ENCODE data around the gene CD151.

Gene CD151

GRCh38 chr11:797296-798092 is 35.3 kb upstream of the CD151 start:
- DNase-seq (ENCODE audit: low spot score) (peak; percentile 60), FAIRE-seq (no peak)

DNA sequence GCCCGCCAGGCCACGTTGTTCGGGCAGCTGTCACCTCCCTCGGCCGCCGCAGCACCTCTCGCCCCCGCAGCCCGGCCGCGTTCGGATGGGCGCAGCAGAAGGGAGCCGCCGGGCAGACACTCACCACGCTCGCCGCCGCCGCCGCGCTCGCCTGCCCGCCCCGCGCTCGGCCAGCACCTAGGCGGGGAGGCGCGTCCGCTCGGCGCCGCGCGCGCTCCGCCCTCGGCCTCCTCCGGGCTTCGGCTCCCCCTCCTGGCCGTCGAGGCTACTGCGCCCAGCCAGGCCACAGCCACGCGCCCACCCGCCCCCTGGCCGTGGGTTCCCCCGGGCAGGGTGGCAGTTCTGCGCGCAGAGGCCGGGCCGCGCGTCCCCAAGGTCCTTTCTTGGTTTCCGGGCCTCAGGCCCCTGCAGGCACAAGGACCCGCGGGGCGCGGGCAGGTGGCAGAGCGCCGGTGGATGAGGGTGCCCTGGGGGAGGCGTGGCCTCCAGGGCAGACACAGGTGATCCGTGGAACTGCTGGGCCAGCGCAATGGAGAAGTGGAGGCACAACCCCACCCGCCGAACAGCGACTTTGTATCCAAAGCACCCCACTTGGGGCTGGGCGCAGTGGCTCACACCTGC is 34.5 kb upstream of the CD151 start, which contains the start of gene SLC25A22:
TSS of gene SLC25A22 (minus strand) at position 189 of the 621 bp plus-strand sequence. CDS start 3,275 bp downstream, outside the sequence.
- DNase-seq (ENCODE audit: low spot score): peak; percentile 41
- no peak for FAIRE-seq

DNA sequence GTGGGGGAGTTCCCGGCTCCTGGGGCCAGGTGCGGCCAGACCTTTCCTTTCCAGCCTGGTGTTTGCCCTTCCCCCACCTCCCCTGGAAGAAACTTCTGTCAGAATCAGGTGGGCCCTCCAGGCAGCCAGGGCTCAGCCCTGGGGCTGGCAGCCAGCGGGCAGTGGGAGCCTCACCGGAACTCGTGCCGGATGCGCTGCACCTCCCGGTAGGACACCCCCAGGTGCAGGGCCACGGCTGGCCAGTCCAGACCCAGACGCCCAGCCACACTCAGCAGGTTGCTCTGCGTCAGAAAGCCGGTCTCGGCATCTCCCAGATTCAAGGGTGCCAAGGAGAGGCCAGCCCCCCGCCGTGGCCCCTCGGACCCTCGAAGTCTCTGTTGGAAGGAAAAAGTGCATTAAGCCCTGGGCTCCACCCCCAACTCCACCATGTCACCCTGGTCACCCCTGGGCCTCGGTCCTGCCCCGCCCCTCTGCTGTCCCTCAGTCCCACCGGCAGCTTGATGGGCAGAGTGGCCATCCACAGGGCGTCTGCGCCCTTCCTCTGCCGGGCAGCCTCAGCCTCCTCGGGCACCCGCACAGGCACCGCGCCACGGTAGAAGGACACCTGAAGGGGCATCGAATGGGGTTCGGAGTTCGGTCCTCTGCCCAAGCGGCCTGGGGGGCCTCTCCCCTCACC is 33.0 kb upstream of the CD151 start:
- no peak for FAIRE-seq
- DNase-seq (ENCODE audit: low spot score): no peak

GRCh38 chr11:800473-800872 is 32.3 kb upstream of the CD151 start:
- FAIRE-seq: no peak

DNA sequence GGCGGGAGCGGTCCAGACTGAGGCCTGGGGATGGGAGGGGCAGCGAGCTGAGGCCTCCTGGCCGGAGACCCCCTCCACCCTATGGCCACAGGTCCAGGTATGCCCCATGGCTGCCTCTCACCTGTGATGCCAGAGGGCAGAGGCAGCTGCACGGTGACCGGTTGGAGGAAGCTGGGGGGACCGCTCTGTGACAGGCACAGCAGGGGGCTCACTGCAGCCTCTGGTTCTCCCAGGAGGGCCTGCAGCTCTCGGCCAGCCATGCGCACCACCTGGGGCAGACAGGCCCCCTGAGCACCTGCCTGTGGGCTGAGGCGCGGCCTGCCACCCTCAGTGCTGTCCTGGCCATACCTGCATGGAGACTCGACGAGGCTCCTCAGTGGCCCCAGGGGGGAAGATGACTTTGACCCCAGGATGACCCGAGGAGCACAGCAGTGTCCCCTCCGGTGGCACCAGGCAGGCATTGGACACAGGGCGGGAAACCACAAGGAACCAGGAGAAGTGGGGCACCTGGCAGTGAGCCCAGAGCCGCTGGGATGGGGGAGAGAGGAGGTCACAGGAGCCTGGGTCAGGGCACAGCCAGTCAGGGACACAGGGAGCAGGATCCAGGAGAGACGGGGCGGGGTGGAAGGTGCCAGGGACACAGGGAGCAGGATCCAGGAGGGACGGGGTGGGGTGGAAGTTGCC is 31.5 kb upstream of the CD151 start:
- FAIRE-seq (no peak), DNase-seq (ENCODE audit: low spot score) (no peak)

More at GRCh38 chr11:800473-800872, 32.3 kb upstream of the CD151 start:
- DNase-seq (ENCODE audit: low spot score): no peak

- FAIRE-seq: no peak
These were observed 30.6 kb upstream of the CD151 start for GRCh38 chr11:802018-802617.

GRCh38 chr11:802693-803466 is 29.9 kb upstream of the CD151 start:
- no peak for DNase-seq (ENCODE audit: low spot score)
- FAIRE-seq: no peak

More at GRCh38 chr11:802018-802617, 30.6 kb upstream of the CD151 start:
- DNase-seq (ENCODE audit: low spot score): no peak

DNA sequence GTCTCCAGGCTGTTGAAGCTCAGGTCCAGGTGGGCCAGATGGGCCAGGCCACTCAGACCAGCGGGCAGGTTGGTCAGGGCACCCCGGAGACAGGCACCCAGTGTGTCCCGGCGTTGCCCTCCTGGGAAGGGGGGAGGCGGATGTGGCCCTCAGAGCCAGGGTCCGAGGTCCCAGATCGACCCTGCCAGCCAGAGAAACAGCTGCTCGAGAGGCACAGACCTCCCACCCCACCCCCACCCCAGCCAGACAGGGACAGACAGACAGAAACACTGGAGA is 29.3 kb upstream of the CD151 start:
- DNase-seq (ENCODE audit: low spot score): no peak
- FAIRE-seq: no peak

GRCh38 chr11:803770-804598 is 28.8 kb upstream of the CD151 start:
- DNase-seq (ENCODE audit: low spot score) (no peak), FAIRE-seq (no peak)

DNA sequence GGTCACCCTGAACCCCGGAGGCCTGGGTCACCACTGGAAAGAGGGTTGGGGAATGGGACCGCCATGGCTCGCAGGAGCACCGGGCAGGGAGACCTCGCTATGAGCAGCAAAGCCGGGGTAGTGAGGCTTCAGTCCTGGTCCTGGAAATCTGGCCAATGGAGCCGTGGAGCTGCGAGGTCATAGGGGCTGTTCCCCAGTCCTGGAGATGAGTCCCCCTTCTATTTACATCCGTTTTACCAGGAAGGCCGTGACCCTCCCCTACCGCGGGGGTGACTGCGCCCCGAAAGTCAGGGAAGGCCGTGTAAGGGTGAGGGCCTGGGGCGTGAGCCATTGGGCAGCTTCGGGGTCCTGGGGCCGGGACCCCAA is 28.2 kb upstream of the CD151 start:
- DNase-seq (ENCODE audit: low spot score): no peak
- FAIRE-seq: no peak

DNA sequence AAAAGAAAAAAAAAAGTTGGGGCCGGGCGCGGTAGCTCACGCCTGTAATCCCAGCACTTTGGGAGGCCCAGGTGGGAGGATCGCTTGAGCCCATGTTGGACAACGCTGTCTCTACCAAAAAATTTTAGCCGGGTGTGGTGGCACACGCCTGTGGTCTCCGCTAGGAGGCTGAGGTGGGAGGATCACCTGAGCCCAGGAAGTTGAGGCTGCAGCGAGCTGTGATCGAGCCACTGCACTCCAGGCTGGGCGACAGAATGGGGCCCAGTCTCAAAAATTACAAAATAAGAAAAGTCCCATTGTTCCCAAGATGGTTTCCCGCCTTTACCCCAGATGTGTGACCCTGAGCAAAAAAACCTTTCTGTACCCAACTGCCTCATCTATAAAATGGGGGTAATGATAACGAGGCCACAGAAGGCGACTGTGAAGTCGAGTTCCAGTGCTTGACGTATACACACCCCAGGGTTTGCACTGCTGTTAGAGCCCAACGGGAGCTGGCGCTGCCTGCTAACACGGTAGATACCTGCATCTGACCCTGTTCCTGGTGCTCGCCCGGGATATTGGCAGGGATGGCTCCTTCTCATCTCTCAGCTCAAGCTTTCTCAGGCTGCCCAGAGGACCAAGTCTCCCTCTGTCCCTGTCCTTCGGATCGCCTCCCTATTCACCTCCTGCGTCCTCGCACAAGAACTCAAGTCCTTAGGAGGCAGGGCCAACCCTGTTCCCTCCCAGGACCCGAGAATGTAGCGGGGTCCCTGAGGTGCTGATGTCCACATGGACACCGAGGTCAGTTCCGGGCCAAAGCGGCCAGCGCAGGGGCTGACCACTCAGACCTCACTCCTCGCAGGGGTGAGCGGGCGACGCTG is 24.1 kb upstream of the CD151 start:
- DNase-seq (ENCODE audit: low spot score) (peak; percentile 70), FAIRE-seq (no peak)

GRCh38 chr11:809287-810039 is 23.3 kb upstream of the CD151 start, which contains the start of gene RPLP2:
TSS of gene RPLP2 (plus strand) at chr11:809967. CDS start at chr11:810235, 268 bp downstream.
- FAIRE-seq (no peak), DNase-seq (ENCODE audit: low spot score) (peak; percentile 86)

DNA sequence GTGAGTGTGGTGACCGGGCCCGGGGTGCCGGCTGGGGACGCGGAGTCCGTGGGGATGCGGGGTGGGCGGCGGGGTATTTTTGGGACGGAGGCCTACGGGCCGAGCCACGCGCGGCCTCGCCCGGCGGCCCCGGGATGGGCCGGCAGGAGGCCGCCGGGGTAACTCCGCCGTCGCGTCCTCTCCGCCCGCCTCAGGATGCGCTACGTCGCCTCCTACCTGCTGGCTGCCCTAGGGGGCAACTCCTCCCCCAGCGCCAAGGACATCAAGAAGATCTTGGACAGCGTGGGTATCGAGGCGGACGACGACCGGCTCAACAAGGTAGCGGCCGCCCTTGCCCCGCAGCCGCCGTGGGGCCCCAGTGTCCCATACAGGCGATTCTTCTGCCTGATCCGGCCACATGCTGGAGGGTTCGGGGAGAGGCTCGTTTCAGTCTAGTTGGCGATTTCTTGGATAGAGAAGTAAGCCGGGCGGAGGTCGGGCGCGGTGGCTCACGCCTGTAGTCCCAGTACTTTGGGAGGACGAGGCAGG is 22.6 kb upstream of the CD151 start:
- FAIRE-seq (no peak), DNase-seq (ENCODE audit: low spot score) (no peak)

GRCh38 chr11:811446-812245 is 21.1 kb upstream of the CD151 start:
- DNase-seq (ENCODE audit: low spot score) (no peak), FAIRE-seq (no peak)

DNA sequence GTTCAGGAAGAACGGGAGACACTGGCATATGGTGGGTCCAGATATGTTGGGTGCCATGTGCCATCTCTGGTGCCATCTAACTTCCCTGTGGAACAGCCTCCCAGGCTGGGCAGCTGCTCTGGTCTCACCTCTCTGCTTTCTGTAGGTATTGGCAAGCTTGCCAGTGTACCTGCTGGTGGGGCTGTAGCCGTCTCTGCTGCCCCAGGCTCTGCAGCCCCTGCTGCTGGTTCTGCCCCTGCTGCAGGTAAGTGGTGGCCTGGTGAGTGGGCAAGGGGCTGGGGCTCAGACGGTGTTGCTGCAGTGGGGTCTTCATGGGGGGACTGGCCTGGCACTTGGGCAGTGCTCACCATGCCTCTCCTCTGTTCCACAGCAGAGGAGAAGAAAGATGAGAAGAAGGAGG is 20.4 kb upstream of the CD151 start:
- no peak for DNase-seq (ENCODE audit: low spot score)
- no peak for FAIRE-seq

- DNase-seq (ENCODE audit: low spot score) (no peak), FAIRE-seq (no peak)
These were observed 19.7 kb upstream of the CD151 start for GRCh38 chr11:813072-813455.

GRCh38 chr11:813456-814096 is 19.2 kb upstream of the CD151 start:
- DNase-seq (ENCODE audit: low spot score): no peak
- no peak for FAIRE-seq

All from RCC 7860 (cell line).